GM06990 (cell line): ENCODE results near the gene ACTC1.

Source experiments
- DNase-seq: peaks from one replicate; pipeline ENCODE4 v3.0.0-alpha.2; 2011; ENCODE audit not compliant: insufficient read length; ENCODE audit errors: extremely low read depth
- H3K27me3 ChIP-seq: replicated peaks from 2 replicates; pipeline ENCODE4 v1.6.0; 2011; ENCODE audit warnings: low read length; ENCODE audit not compliant: control insufficient read depth, insufficient read depth
- H3K36me3 ChIP-seq: 2 replicates; pipeline ENCODE4 v1.5.1; 2011; ENCODE audit warnings: low read length; ENCODE audit not compliant: control insufficient read depth, insufficient read depth
- H3K4me3 ChIP-seq: replicated peaks from 2 replicates; pipeline ENCODE4 v1.5.1; 2011; ENCODE audit warnings: low read depth, mild to moderate bottlenecking, control low read depth, low read length
- CTCF ChIP-seq: IDR thresholded peaks from 2 replicates; pipeline ENCODE4 v1.5.1; 2011; ENCODE audit warnings: low read length, control low read depth, mild to moderate bottlenecking, inconsistent platforms; ENCODE audit not compliant: insufficient read depth, poor library complexity, severe bottlenecking

Gene ACTC1

GRCh38 chr15:34749691-34750090, 45.7 kb downstream of the ACTC1 start:
- TF ChIP-seq CTCF: no peak
- DNase-seq: no peak

More at GRCh38 chr15:34749691-34750090, 45.7 kb downstream of the ACTC1 start:
- Histone ChIP-seq H3K36me3 (no peaks in the 10 kb centered on the region), H3K27me3 (peaks cover 2% of the 10 kb centered on the region), H3K4me3 (no peak overlapping the region)
